Hepatocyte (in vitro differentiated cells): ENCODE results near the gene B3GAT1. TPM values are rescaled to one million over a fixed set of nuclear protein-coding genes. Genes with fewer than 3 reads are reported as not detected.

Source experiments
- DNase-seq: peaks from one replicate; pipeline ENCODE4 v3.0.0-alpha.2; 2016; ENCODE audit warnings: low spot score
- H2AFZ ChIP-seq: fragments of 200-600 bp; sonication (generic); 2 replicates; pipeline ENCODE4 v1.6.0; 2016; ENCODE audit warnings: antibody characterized with exemption, mild to moderate bottlenecking
- H3K27ac ChIP-seq: fragments of 200-600 bp; sonication (generic); 2 replicates; pipeline ENCODE4 v1.5.1; 2016; ENCODE audit warnings: mild to moderate bottlenecking
- H3K27me3 ChIP-seq: fragments of 200-600 bp; sonication (generic); 2 replicates; pipeline ENCODE4 v1.6.1; 2016
- H3K36me3 ChIP-seq: fragments of 200-600 bp; sonication (generic); replicated peaks from 2 replicates; pipeline ENCODE4 v1.5.1; 2016; ENCODE audit warnings: low read depth; ENCODE audit not compliant: insufficient read depth
- H3K4me1 ChIP-seq: fragments of 200-600 bp; sonication (generic); 2 replicates; pipeline ENCODE4 v1.5.1; 2016; ENCODE audit warnings: mild to moderate bottlenecking, moderate library complexity; ENCODE audit not compliant: insufficient read depth
- H3K4me2 ChIP-seq: fragments of 200-600 bp; sonication (generic); 2 replicates; pipeline ENCODE4 v1.6.0; 2016
- H3K4me3 ChIP-seq: fragments of 200-600 bp; sonication (generic); 2 replicates; pipeline ENCODE4 v1.5.1; 2016; ENCODE audit warnings: mild to moderate bottlenecking
- H3K79me2 ChIP-seq: fragments of 200-600 bp; sonication (generic); 2 replicates; pipeline ENCODE4 v1.6.0; 2017; ENCODE audit warnings: mild to moderate bottlenecking
- H3K9me2 ChIP-seq: fragments of 200-600 bp; sonication (generic); replicated peaks from 2 replicates; pipeline ENCODE4 v1.6.0; 2017; ENCODE audit warnings: mild to moderate bottlenecking; ENCODE audit not compliant: insufficient read depth
- H3K9me3 ChIP-seq: fragments of 200-600 bp; sonication (generic); 2 replicates; pipeline ENCODE4 v1.5.1; 2016; ENCODE audit warnings: low read depth, mild to moderate bottlenecking
- H4K20me1 ChIP-seq: fragments of 200-600 bp; sonication (generic); 2 replicates; pipeline ENCODE4 v1.6.0; 2016; ENCODE audit warnings: mild to moderate bottlenecking; ENCODE audit not compliant: insufficient read depth, poor library complexity, severe bottlenecking
- EZH2 ChIP-seq: fragments of 200-600 bp; sonication (generic); IDR thresholded peaks from 2 replicates; pipeline ENCODE4 v1.6.1; 2016; ENCODE audit warnings: antibody characterized with exemption, mild to moderate bottlenecking, borderline replicate concordance
- EZH2phosphoT487 ChIP-seq: fragments of 200-600 bp; sonication (generic); IDR thresholded peaks from one replicate; pipeline ENCODE4 v1.6.1; 2018; ENCODE audit warnings: antibody characterized with exemption, mild to moderate bottlenecking, low read depth, moderate library complexity; ENCODE audit not compliant: unreplicated experiment, severe bottlenecking
- WGBS: methylation state at CpG from one replicate; pipeline ENCODE4 v1.1.6; 2016; ENCODE audit warnings: low lambda C conversion rate; ENCODE audit errors: missing lambda C conversion rate; 5-methylcytosine and 5-hydroxymethylcytosine counted together
- polyA plus RNA-seq: library from polyadenylated mRNA; unstranded; fragments of >200 nt; fragmentation: Nextera tagmentation; extraction: Ambion mirVana; gene quantifications from 2 replicates; pipeline ENCODE4 v1.2.1, GENCODE V29; 2016
- total RNA-seq: library from RNA; depleted of rRNA; stranded (reverse); fragments of >200 nt; gene quantifications from 2 replicates; pipeline ENCODE4 v1.2.3, GENCODE V29; 2014
- TF ChIP-seq, protein P1 (sequence below): fragments of 200-600 bp; sonication (generic); IDR thresholded peaks from 2 replicates; pipeline ENCODE4 v1.5.1; 2016; ENCODE audit warnings: antibody characterized with exemption, mild to moderate bottlenecking; ENCODE audit not compliant: poor library complexity

Gene B3GAT1
- total and polyA plus RNA-seq, 2 experiments from 2014 or later, result 0.17 to 0.40 TPM

DNA sequence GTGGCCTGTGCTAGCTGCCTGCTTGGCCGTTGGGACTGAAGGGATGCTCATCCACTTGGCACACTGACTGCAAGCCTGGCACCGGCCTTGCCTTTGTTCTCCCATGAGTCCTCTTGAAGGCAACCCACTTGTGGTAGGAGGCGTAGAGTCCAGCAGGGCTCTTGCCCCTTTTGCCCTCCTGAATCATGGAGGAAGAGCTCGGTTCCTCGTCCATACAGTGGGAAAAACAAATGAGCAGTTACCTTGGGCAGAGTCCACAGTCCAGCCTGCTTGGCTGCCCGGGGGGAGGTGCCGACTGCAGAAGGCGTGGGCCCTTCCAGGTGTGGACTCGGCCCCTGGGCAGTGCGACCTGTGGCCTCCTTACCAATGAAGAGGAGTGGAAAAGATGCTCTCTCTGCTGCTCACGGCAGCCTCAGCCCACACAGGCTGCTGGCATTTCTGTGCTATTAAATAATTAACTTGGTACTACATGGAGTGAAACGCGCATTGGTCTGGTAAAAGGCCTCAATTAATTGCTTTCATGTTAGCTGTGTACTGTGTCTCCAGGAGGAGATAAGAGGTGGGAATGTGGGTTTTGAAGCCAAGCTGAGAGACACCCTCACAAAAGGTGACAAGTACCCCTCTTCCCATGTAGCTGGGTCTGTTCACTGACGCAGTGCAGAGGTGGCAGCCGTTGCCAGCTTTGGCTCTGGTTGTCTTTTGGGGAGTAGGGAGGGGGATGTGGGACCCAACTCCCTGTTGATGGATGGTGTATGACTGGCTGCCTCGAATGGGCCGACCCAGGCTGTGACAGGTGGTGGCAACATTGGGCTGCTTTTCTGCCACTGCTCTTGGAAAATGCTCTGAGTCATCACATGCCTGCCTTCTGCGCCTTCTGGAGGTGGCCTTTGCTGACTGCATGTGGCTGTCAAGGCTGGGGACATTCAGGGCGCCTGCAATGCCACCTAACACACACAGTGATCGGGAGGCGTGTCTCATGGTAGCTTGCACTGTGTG lies 26.8 kb upstream of the B3GAT1 start:
- no peak overlapping the region for H3K4me2 ChIP-seq
- no peaks in the 10 kb centered on the region for H3K36me3 ChIP-seq
- 77% methylated on average over 21 of the region's 21 CpGs for WGBS
- H3K9me3 ChIP-seq, result no peaks in the 10 kb centered on the region
- DNase-seq, result peak; percentile 43
- H3K79me2 ChIP-seq, result no peaks in the 10 kb centered on the region
- H2AFZ ChIP-seq, result no peak overlapping the region
- no peaks in the 10 kb centered on the region for H3K9me2 ChIP-seq
- no peak for TF ChIP-seq EZH2phosphoT487
- TF ChIP-seq, protein P1, sequence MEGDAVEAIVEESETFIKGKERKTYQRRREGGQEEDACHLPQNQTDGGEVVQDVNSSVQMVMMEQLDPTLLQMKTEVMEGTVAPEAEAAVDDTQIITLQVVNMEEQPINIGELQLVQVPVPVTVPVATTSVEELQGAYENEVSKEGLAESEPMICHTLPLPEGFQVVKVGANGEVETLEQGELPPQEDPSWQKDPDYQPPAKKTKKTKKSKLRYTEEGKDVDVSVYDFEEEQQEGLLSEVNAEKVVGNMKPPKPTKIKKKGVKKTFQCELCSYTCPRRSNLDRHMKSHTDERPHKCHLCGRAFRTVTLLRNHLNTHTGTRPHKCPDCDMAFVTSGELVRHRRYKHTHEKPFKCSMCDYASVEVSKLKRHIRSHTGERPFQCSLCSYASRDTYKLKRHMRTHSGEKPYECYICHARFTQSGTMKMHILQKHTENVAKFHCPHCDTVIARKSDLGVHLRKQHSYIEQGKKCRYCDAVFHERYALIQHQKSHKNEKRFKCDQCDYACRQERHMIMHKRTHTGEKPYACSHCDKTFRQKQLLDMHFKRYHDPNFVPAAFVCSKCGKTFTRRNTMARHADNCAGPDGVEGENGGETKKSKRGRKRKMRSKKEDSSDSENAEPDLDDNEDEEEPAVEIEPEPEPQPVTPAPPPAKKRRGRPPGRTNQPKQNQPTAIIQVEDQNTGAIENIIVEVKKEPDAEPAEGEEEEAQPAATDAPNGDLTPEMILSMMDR, result peak; percentile 10
- no peak overlapping the region for H3K4me3 ChIP-seq
- H3K27ac ChIP-seq, result peak overlapping the region; percentile 26
- peaks cover 4% of the 10 kb centered on the region for H3K4me1 ChIP-seq
- no peaks in the 10 kb centered on the region for H3K27me3 ChIP-seq
- H4K20me1 ChIP-seq, result no peaks in the 10 kb centered on the region

DNA sequence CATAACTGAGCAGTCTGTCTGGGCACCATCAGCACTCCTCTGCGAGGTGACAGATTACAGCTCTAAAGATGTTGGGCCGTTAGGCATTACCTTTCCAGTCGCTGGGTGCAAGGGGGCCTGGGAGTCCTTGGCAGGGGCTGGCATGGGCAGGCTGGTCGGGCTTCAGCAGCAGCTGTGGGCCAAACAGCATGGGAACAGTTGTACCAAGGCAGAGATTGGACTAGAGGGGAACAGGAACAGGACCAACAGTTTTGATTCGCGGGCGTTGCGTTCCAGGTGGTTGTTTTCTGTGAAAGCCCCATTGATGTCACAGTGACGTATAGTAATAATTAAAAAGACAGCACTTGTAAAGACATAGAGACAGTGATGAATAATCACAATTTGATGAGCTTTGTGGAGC lies 25.8 kb upstream of the B3GAT1 start:
- Histone ChIP-seq H3K27ac (no peak overlapping the region), H3K4me1 (peaks cover 4% of the 10 kb centered on the region), H3K4me2 (no peak overlapping the region), H3K27me3 (no peaks in the 10 kb centered on the region), H4K20me1 (no peaks in the 10 kb centered on the region), H3K79me2 (no peaks in the 10 kb centered on the region), H2AFZ (no peak overlapping the region), H3K9me2 (no peaks in the 10 kb centered on the region), H3K9me3 (no peaks in the 10 kb centered on the region), H3K36me3 (no peaks in the 10 kb centered on the region), H3K4me3 (no peak overlapping the region)
- WGBS, result 92% methylated on average over 9 of the region's 9 CpGs
- DNase-seq, result no peak
- no peak for TF ChIP-seq EZH2phosphoT487
- no peak for TF ChIP-seq EZH2
- TF ChIP-seq, protein P1, result no peak

DNA sequence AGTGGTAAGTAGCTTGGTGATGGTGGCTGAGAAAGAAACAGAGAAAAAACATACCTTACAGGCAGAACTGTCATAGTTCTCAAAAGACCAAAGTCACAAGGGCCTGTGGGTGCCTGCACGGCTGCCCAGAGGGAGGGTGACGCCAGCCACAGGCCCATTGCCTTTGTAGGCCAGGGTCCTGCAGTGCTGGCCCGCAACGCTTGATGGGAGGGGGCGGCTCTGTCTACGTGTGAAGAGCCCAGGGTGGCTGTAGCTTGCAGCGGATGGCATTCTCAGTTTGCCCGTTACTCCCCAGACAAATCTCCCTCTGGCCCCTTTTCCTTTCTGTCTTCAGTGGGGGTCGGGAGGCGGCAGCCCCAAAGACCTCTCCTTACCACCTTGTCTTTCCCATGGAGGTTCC lies 24.7 kb upstream of the B3GAT1 start:
- H3K4me3 ChIP-seq, result no peak overlapping the region
- H3K9me2 ChIP-seq, result no peaks in the 10 kb centered on the region
- H3K27me3 ChIP-seq, result no peaks in the 10 kb centered on the region
- WGBS, result 91% methylated on average over 10 of the region's 10 CpGs
- no peaks in the 10 kb centered on the region for H4K20me1 ChIP-seq
- peaks cover 4% of the 10 kb centered on the region for H3K4me1 ChIP-seq
- H3K36me3 ChIP-seq, result no peaks in the 10 kb centered on the region
- no peak overlapping the region for H3K4me2 ChIP-seq
- H3K27ac ChIP-seq, result no peak overlapping the region
- no peaks in the 10 kb centered on the region for H3K9me3 ChIP-seq
- H2AFZ ChIP-seq, result no peak overlapping the region
- TF ChIP-seq EZH2 (no peak), EZH2phosphoT487 (no peak)
- TF ChIP-seq, protein P1, result no peak
- H3K79me2 ChIP-seq, result no peaks in the 10 kb centered on the region
- DNase-seq, result no peak
